ENCODE results near the gene QPCTL. TPM values are rescaled to one million over a fixed set of nuclear protein-coding genes. Genes with fewer than 3 reads are reported as not detected.

The QPCTL gene
- total RNA-seq, 2 donors from 2014 or later: 5.2 to 18.4 TPM

DNA sequence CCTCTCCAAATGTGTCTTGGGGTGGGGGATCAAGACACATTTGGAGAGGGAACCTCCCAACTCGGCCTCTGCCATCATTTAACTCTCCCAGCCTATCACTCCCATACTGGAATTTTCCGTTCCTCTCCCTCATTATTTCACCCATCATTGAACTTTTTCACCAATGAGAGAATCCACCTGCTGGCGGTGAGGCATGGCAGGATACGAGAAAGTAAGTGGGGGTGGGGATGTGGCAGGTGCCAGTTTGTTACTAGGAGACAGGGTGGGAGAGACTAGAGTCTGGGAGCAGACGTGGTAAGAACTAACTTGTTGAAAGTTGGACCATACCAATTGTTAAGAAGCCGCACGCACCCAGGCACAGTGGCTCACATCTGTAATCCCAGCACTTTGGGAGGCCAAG, 17.5 kb upstream of the QPCTL start:
- Histone ChIP-seq H3K27ac (no peak overlapping the region), H3K4me3 (no peak overlapping the region), H3K4me1 (replicated peaks) (peaks cover 3% of the 10 kb centered on the region), H3K9me3 (no peaks in the 10 kb centered on the region), H3K27me3 (replicated peaks; ENCODE audit: insufficient read depth) (no peaks in the 10 kb centered on the region), H3K36me3 (no peaks in the 10 kb centered on the region)
- TF ChIP-seq, protein P1, sequence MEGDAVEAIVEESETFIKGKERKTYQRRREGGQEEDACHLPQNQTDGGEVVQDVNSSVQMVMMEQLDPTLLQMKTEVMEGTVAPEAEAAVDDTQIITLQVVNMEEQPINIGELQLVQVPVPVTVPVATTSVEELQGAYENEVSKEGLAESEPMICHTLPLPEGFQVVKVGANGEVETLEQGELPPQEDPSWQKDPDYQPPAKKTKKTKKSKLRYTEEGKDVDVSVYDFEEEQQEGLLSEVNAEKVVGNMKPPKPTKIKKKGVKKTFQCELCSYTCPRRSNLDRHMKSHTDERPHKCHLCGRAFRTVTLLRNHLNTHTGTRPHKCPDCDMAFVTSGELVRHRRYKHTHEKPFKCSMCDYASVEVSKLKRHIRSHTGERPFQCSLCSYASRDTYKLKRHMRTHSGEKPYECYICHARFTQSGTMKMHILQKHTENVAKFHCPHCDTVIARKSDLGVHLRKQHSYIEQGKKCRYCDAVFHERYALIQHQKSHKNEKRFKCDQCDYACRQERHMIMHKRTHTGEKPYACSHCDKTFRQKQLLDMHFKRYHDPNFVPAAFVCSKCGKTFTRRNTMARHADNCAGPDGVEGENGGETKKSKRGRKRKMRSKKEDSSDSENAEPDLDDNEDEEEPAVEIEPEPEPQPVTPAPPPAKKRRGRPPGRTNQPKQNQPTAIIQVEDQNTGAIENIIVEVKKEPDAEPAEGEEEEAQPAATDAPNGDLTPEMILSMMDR (IDR thresholded peaks at IDR 0.05): no peak
- TF ChIP-seq POLR2A (IDR thresholded peaks at IDR 0.05) (no peak), POLR2AphosphoS5 (IDR thresholded peaks at IDR 0.05) (no peak)
- WGBS: 64% methylated on average over 7 of the region's 7 CpGs
- DNase-seq (ENCODE audit: low spot score): no peak
- intact Hi-C loops (cut with DNase I): no loop called here

DNA sequence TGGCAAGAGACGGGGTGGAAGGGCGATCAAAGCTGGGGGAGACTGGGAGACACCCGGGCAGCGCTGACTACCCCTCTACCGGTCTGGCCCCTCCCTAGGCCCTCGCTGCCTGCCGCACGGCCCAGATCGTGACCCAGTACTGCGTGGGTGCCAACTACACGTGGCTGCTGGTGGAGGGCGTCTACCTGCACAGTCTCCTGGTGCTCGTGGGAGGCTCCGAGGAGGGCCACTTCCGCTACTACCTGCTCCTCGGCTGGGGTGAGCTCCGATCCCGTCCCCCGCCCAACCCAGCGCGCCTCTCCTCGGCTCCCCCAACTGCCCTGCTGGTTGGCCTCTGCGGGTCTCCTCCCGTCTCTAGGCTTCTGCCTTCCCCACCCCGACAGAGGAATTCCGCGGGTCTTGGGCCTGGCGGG, 15.6 kb upstream of the QPCTL start:
- no peak for DNase-seq (ENCODE audit: low spot score)
- Histone ChIP-seq H3K27ac (peak overlapping the region in 1 of 2 donors; percentile 33), H3K27me3 (replicated peaks; ENCODE audit: insufficient read depth) (no peaks in the 10 kb centered on the region), H3K36me3 (no peaks in the 10 kb centered on the region), H3K9me3 (no peaks in the 10 kb centered on the region), H3K4me3 (peak overlapping the region; percentile 29 to 30), H3K4me1 (replicated peaks) (peaks cover 3% of the 10 kb centered on the region)
- WGBS: 9% methylated on average over 24 of the region's 28 CpGs
- TF ChIP-seq POLR2A (IDR thresholded peaks at IDR 0.05): no peak
- TF ChIP-seq POLR2AphosphoS5 (IDR thresholded peaks at IDR 0.05): no peak
- TF ChIP-seq, protein P1 (IDR thresholded peaks at IDR 0.05): no peak
- intact Hi-C loops (cut with DNase I): no loop called here

DNA sequence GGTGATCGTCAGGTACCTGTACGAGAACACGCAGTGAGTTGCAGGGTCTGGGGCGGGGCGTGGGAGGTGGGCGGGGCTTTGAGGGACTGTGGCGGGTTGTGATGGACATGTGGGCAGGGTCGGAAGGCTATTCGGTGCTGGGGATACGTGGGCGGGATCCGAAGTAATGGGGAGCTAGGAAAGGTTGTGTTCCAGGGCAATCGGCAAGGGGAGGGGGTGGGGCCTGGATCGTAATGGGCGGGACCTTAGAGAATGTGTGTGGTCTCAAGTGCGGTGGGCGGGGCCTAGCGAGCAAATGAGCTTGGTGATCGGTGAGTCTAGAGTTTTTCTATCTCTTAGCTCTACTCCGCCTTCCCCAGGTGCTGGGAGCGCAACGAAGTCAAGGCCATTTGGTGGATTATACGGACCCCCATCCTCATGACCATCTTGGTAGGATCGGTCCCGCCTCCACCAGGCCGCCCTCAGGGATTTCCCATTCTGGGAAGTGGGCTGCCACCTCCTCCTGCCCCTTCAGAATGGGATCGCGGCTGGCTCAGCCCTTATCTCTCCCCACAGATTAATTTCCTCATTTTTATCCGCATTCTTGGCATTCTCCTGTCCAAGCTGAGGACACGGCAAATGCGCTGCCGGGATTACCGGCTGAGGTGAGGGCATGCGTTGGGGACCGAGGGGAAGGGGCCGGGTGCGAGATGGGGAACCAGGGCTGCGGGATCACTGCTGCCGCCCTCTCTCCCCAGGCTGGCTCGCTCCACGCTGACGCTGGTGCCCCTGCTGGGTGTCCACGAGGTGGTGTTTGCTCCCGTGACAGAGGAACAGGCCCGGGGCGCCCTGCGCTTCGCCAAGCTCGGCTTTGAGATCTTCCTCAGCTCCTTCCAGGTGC, 14.9 kb upstream of the QPCTL start:
- TF ChIP-seq, protein P1 (IDR thresholded peaks at IDR 0.05): peak in 1 of 4 experiments; percentile 43
- no peak for TF ChIP-seq POLR2AphosphoS5 (IDR thresholded peaks at IDR 0.05)
- peak; percentile 21 for TF ChIP-seq POLR2A (IDR thresholded peaks at IDR 0.05)
- H3K27ac ChIP-seq: peak overlapping the region in 1 of 2 donors; percentile 33
- H3K9me3 ChIP-seq: no peaks in the 10 kb centered on the region
- WGBS: 5% methylated on average over 42 of the region's 49 CpGs
- H3K4me3 ChIP-seq: peak overlapping the region; percentile 29 to 30
- DNase-seq (ENCODE audit: low spot score): peak; percentile 92
- intact Hi-C loops (cut with DNase I): no loop called here
- H3K27me3 ChIP-seq (replicated peaks; ENCODE audit: insufficient read depth): no peaks in the 10 kb centered on the region
- no peaks in the 10 kb centered on the region for H3K36me3 ChIP-seq
- H3K4me1 ChIP-seq (replicated peaks): peaks cover 3% of the 10 kb centered on the region

DNA sequence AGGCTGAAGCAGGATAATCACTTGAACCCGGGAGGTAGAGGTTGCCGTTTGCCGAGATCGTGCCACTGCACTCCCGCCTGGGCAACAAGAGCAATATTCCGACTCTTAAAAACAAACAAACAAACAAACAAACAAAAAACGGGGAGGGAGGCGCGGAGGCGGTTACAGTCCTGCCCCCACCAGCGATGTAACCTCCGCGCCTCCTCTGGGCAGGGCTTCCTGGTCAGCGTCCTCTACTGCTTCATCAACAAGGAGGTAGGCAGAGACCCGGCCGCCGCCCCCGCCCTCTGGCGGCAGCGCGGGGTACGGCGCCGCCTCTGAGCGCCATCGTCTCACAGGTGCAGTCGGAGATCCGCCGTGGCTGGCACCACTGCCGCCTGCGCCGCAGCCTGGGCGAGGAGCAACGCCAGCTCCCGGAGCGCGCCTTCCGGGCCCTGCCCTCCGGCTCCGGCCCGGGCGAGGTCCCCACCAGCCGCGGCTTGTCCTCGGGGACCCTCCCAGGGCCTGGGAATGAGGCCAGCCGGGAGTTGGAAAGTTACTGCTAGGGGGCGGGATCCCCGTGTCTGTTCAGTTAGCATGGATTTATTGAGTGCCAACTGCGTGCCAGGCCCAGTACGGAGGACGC, 11.0 kb upstream of the QPCTL start:
- Histone ChIP-seq H3K4me1 (replicated peaks) (peaks cover 3% of the 10 kb centered on the region), H3K9me3 (no peaks in the 10 kb centered on the region), H3K27ac (peak overlapping the region; percentile 79 to 86), H3K4me3 (peak overlapping the region; percentile 25 to 26), H3K27me3 (replicated peaks; ENCODE audit: insufficient read depth) (no peaks in the 10 kb centered on the region), H3K36me3 (no peaks in the 10 kb centered on the region)
- peak; percentile 75 for TF ChIP-seq POLR2AphosphoS5 (IDR thresholded peaks at IDR 0.05)
- TF ChIP-seq, protein P1 (IDR thresholded peaks at IDR 0.05): peak; percentile 90 to 99 (median 98)
- peak; percentile 58 for TF ChIP-seq POLR2A (IDR thresholded peaks at IDR 0.05)
- intact Hi-C loops (cut with DNase I): no loop called here
- 3% methylated on average over 45 of the region's 51 CpGs for WGBS
- DNase-seq (ENCODE audit: low spot score): peak; percentile 92

Measured in prostate gland (tissue), 2 donors.